ENCODE measurements around the gene CNTFR. TPM values are rescaled to one million over a fixed set of nuclear protein-coding genes. Genes with fewer than 3 reads are reported as not detected.

Gene CNTFR
- total and polyA plus RNA-seq, 2 experiments from 2014 or later: 0.73 to 1.9 TPM

GRCh38 chr9:34570809-34571480 lies 18.6 kb downstream of the CNTFR start (continued):
- TF ChIP-seq, protein P1, sequence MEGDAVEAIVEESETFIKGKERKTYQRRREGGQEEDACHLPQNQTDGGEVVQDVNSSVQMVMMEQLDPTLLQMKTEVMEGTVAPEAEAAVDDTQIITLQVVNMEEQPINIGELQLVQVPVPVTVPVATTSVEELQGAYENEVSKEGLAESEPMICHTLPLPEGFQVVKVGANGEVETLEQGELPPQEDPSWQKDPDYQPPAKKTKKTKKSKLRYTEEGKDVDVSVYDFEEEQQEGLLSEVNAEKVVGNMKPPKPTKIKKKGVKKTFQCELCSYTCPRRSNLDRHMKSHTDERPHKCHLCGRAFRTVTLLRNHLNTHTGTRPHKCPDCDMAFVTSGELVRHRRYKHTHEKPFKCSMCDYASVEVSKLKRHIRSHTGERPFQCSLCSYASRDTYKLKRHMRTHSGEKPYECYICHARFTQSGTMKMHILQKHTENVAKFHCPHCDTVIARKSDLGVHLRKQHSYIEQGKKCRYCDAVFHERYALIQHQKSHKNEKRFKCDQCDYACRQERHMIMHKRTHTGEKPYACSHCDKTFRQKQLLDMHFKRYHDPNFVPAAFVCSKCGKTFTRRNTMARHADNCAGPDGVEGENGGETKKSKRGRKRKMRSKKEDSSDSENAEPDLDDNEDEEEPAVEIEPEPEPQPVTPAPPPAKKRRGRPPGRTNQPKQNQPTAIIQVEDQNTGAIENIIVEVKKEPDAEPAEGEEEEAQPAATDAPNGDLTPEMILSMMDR (conservative IDR thresholded peaks at IDR 0.05; ENCODE audit: low read depth in 2 of 2): no peak
- TF ChIP-seq ZNF462 (CRISPR knock-in tag; IDR thresholded peaks at IDR 0.05) (no peak), ZNF331 (CRISPR knock-in tag; IDR thresholded peaks at IDR 0.05; ENCODE audit: low read depth) (no peak), ZNF114 (CRISPR knock-in tag; IDR thresholded peaks at IDR 0.05) (no peak), STAT1 (IDR thresholded peaks at IDR 0.05; ENCODE audit: unreplicated experiment) (no peak)

- Mint-ChIP-seq H3K27ac (no peak overlapping the region), H3K9me3 (no peaks in the 10 kb centered on the region; the same call in 2 of the 3 replicates), H3K4me1 (peaks cover 48% of the 10 kb centered on the region), H3K36me3 (ENCODE audit: low read depth) (no peaks in the 10 kb centered on the region; the same call in 2 of the 3 replicates), H3K4me3 (no peak overlapping the region), H3K27me3 (ENCODE audit: insufficient read depth, low read depth, poor library complexity) (peaks cover 23% of the 10 kb centered on the region)
- H3K36me3 ChIP-seq (ENCODE audit: insufficient read depth): no peaks in the 10 kb centered on the region
- ATAC-seq (no peak), DNase-seq (ENCODE audit: low spot score) (no peak)
- H3F3A ChIP-seq (replicated peaks; ENCODE audit: low read depth): no peaks in the 10 kb centered on the region
- no peak overlapping the region for H3K4me2 ChIP-seq
- H3K27ac ChIP-seq (ENCODE audit: low read depth): no peak overlapping the region
- TF ChIP-seq POLR2AphosphoS5 (IDR thresholded peaks at IDR 0.05; ENCODE audit: low read depth): no peak
- no peak for TF ChIP-seq ZNF331 (CRISPR knock-in tag; IDR thresholded peaks at IDR 0.05; ENCODE audit: low read depth)
- TF ChIP-seq, protein P2, sequence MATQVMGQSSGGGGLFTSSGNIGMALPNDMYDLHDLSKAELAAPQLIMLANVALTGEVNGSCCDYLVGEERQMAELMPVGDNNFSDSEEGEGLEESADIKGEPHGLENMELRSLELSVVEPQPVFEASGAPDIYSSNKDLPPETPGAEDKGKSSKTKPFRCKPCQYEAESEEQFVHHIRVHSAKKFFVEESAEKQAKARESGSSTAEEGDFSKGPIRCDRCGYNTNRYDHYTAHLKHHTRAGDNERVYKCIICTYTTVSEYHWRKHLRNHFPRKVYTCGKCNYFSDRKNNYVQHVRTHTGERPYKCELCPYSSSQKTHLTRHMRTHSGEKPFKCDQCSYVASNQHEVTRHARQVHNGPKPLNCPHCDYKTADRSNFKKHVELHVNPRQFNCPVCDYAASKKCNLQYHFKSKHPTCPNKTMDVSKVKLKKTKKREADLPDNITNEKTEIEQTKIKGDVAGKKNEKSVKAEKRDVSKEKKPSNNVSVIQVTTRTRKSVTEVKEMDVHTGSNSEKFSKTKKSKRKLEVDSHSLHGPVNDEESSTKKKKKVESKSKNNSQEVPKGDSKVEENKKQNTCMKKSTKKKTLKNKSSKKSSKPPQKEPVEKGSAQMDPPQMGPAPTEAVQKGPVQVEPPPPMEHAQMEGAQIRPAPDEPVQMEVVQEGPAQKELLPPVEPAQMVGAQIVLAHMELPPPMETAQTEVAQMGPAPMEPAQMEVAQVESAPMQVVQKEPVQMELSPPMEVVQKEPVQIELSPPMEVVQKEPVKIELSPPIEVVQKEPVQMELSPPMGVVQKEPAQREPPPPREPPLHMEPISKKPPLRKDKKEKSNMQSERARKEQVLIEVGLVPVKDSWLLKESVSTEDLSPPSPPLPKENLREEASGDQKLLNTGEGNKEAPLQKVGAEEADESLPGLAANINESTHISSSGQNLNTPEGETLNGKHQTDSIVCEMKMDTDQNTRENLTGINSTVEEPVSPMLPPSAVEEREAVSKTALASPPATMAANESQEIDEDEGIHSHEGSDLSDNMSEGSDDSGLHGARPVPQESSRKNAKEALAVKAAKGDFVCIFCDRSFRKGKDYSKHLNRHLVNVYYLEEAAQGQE (IDR thresholded peaks at IDR 0.05; ENCODE audit: unreplicated experiment): no peak
- no peak for TF ChIP-seq CREB1 (CRISPR knock-in tag; IDR thresholded peaks at IDR 0.05; ENCODE audit: low read depth)
- no peak for TF ChIP-seq EZH2phosphoT487 (IDR thresholded peaks at IDR 0.05; ENCODE audit: unreplicated experiment)
- TF ChIP-seq NANOG (IDR thresholded peaks at IDR 0.05; ENCODE audit: borderline replicate concordance): no peak
- no peak for TF ChIP-seq STAT1 (IDR thresholded peaks at IDR 0.05; ENCODE audit: unreplicated experiment)
- peaks cover 22% of the 10 kb centered on the region for H3K4me1 ChIP-seq (ENCODE audit: insufficient read depth)
- no peaks in the 10 kb centered on the region for H3K9me2 ChIP-seq (ENCODE audit: insufficient read depth)
- H3K4me3 ChIP-seq: no peak overlapping the region
- peaks cover 3% of the 10 kb centered on the region; the same call in 1 of the 2 replicates for H3K27me3 ChIP-seq (ENCODE audit: insufficient read depth)
- no peaks in the 10 kb centered on the region for H4K20me1 ChIP-seq (replicated peaks; ENCODE audit: insufficient read depth)
- no peak overlapping the region for H2AFZ ChIP-seq
- H3K79me2 ChIP-seq (replicated peaks; ENCODE audit: insufficient read depth): no peaks in the 10 kb centered on the region
Observed at GRCh38 chr9:34570376-34570775, 19.1 kb downstream of the CNTFR start.

All from GM23338 (cell line).